Activated CD8-positive, alpha-beta memory T cell treated with anti-CD3 and anti-CD28 coated beads, Interleukin-2, amount 50 U/mL, for 1 hour (primary cell): ENCODE results near the gene NXPE4.

Source experiments
- DNase-seq: peaks from one replicate; pipeline ENCODE4 v3.0.0-alpha.2; 2020; ENCODE audit errors: extremely low read depth

NXPE4 gene

DNA sequence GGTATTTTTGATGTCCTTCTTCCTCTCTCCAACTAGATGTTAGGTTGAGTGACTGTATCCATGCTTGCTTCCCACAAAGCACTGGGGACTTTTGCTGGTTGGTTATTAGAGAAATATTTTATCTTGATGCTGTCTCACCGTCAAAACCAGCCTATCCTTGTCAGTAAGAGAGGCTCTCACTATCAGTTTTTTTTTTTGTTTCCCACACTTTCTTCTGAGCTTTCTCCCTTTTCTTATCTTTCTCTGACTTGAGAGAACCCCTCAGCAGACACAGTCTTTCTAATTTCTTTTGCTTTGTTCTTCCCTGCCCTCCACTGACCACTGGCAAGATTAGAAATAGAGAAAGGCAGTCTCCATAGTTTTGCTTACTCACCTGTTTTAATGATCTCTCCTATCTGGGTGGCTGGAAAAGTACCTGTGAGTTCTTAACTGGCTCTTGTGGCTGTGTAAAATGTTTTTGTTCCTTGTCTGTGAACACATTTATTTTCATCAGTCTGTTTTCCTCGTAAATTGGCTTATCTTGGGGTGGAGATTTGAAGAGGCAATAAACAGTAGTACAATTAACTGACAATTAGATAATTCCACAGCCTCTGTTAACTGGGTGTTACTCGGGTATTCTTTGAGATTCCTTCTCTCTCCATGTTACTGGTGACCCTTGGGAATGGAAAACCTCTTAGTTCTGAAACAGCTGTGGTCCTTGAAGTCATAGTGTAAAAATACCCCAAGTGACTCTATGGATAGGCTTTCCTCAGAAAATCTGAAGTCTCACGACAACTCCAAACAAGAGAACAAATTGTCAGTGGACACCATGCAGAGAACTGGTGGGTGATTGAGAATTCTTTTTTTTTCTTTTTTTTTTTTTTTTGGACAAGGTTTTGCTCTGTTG, 35.9 kb downstream of the NXPE4 start, which contains the start of gene NXPE1:
NXPE1 (minus strand) TSS at position 457 of the 886 bp plus-strand sequence. CDS start 8,680 bp downstream, outside the sequence.
- no peak for DNase-seq

DNA sequence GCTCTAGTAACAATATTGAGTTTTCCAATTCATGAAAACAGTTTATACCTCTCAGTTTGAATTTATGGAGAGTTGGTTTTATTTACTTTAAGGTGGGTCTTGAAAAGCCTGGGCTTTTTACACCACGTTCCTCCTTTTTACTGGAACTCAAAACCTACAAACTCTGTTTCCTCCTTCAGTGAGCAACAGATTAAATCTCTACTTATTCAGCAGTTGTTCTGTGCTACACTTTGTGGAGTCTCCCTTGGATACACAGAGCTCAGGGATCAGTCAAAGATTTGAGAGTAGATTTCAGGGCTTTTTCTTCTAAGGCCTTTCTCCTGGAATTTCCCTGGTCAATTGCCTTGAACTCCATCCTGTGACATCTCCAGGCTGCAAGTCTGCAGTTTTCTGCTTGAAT, 39.5 kb downstream of the NXPE4 start:
- no peak for DNase-seq

DNA sequence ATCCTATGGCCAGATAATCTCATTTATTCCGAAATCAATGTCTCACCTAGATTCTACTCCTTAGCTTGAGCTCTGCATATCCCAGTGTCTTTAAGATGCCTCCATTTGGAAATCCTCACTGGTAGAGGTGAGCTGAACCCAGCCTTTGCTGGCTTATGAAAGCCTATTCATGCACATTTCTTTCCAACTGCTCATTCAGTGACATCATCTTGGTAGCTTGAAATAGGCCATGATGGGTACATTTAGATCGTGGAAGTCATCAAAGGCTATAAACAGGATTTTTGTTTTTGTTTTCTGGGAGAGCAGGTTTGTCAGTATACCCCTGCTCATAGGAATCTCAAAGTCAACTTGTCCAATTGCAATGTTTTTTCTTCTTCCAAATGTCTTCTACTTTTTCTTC, 41.9 kb downstream of the NXPE4 start:
- DNase-seq, result no peak

DNA sequence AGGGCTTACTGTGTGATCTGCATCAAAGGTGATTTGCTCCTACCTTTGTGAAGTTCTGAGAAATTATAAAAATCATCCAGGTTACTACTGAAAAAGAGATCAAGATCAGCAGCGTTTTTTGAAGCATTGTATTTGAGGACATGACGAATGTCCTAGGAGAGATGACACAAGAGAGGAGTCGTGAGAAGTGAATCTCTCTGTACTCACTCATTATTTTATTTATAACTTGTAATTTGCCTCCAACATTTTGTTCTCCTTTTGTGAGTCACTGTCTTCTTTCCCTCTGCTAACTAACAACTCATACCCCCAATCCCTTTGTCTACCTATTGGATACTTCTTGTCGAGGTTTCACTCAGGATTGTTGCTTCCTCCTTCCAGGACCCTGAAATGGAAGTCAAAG, 44.5 kb downstream of the NXPE4 start:
- DNase-seq, result no peak

DNA sequence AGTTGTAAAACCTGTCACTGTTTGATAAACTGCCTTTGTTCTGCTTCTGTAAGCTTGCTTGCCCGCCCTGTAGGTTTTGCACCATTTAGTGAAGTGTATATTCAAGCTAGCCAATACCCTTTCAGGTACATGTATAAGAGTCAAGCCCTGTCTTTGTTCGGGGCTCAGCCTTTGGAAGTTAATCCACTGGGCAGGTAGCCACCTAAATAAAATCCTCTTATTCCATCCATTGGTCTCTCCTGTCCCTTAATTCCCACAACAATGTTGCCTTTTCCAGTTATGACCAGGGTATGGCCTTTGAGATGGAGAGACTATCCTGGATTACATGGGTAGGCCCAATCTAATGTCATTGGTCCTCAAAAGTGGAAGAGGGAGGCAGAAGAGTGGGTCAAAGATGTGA, 69.9 kb downstream of the NXPE4 start:
- no peak for DNase-seq

DNA sequence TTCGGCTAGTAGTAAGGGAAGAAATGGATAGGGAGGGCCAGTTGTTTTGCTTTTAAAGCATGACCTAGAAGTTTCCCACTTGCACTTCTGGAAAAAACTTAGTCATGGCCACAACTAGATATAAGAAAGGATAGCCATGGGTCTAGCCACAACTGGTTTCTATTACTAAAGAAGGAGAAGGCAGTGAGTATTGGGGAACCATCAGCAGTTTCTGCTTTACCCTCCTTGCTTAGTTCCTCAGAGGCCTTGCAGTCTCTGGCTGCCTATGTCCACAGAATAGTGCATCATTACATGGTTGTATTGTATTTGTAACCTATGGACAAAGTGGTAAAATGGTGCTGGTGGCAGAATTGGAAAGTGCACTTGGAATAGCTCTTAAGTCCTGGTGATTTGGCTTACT, 71.5 kb downstream of the NXPE4 start:
- DNase-seq, result no peak

DNA sequence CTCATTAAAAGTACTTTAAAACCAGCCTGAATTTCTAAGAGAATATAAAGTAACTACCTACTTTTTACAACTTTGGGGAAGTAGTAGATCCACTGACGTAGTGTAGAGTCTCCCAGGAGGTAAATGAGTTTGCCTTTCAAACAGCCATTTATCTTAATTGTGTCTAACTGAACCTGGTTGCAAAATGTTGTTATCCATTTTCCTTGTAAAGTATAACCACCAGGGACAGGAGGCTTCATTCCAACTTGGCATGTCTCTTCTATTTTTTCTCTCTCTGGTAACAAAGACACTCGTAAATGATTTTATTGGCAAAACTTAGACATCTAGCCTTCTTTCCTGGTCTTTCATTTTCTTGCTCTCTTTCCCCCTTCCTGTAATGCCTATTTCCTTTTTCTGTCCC, 72.8 kb downstream of the NXPE4 start:
- no peak for DNase-seq
